NCI-H2227 (cell line): ENCODE data around the gene WHAMM.
A peak's percentile ranks its signal among the peaks of the same experiment; 100 is the strongest.
"Not testable (repeated sequence)": the region's sequence is repeated elsewhere in the genome, so short reads cannot be mapped to it uniquely, and the experiment has no call there.

Experiments
- DNase-seq: peaks from one replicate; lab custom pipeline; 2025; ENCODE audit not compliant: unreplicated experiment; lab: John Stamatoyannopoulos, UW

Gene WHAMM, protein sequence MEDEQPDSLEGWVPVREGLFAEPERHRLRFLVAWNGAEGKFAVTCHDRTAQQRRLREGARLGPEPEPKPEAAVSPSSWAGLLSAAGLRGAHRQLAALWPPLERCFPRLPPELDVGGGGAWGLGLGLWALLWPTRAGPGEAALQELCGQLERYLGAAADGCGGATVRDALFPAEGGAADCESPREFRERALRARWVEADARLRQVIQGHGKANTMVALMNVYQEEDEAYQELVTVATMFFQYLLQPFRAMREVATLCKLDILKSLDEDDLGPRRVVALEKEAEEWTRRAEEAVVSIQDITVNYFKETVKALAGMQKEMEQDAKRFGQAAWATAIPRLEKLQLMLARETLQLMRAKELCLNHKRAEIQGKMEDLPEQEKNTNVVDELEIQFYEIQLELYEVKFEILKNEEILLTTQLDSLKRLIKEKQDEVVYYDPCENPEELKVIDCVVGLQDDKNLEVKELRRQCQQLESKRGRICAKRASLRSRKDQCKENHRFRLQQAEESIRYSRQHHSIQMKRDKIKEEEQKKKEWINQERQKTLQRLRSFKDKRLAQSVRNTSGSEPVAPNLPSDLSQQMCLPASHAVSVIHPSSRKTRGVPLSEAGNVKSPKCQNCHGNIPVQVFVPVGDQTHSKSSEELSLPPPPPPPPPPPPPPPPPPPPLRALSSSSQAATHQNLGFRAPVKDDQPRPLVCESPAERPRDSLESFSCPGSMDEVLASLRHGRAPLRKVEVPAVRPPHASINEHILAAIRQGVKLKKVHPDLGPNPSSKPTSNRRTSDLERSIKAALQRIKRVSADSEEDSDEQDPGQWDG

DNA sequence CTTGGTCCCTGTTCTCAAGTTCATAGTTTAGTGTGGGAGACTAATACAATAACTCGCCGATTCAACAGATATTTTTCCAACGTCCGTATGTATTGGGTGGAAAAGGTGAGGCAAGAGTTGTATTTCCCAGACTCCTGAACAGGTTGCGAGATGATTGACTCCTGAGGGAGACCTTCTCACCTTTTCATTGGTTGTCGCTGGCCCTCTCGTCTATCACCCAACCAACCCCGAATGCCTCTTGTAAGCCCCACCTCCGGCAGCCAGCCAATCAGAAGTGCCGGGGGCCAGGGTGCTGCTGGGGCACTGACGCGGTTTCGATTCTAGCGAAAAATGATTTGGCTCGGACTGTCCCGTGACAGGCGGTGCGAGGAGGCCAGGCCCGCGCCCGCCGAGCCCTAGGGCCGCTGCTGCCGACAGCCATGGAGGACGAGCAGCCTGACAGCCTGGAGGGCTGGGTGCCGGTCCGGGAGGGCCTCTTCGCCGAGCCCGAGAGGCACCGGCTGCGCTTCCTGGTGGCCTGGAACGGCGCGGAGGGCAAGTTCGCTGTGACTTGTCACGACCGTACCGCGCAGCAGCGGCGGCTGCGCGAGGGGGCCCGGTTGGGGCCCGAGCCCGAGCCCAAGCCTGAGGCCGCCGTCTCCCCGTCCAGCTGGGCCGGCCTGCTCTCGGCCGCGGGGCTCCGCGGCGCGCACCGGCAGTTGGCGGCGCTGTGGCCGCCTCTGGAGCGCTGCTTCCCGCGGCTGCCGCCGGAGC, at the start of gene WHAMM:
Gene WHAMM, plus strand, starts transcription at position 321 of the 753 bp plus-strand sequence. Its CDS starts 99 bp downstream, at position 420.
- DNase-seq, result peak; percentile 94

DNA sequence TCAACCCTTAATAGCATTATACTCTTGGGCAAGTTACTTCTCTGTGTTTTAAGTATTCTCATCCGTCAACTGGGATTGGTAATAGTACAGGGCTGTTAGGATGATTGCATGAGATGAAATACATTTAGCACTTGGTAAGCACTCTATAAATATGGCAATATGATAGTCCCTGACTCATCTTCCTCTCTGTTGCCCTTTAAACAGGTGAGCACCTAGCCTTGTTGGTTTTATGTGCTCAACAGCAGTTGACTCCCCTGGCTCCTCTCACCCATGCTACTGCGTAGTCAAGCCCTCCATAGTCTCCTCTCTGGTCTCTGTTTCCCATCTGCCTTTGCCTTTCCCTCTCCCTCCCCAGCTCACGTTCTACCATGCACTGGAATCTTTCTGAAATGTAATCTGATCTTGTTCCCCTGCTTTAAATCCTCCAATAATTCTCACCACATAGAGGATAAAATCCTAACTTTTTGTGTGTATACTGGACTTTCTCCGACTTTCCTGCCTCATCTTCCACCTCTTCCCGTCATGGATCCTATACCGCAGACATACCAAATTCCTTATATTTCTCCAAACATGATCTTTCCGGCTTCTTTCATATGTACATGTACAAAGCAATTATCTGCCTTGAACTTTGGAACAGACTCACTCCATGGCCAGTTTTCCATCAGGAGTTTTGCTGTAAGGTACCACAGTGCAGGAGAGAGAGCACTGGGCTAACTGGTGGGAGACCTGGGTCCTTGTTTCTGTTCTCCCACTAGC, 45.9 kb upstream of the WHAMM start:
- no peak for DNase-seq

DNA sequence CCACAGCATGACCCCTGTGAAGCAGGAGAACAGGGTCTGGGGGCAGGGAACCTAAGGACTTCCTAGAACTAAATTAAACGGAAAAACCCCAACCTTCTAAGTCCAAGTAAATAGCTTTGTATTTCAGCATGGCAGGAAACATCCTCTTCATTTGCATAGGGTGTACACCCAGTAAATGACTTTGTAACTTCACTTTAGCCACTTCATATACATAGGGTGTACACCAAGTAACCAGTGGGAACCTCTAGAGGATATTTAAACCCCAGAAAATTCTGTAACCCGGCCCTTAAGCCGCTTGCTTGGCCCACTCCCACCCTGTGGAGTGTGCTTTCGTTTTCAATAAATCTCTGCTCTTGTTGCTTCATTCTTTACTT, 45.3 kb upstream of the WHAMM start:
- DNase-seq, result no peak

DNA sequence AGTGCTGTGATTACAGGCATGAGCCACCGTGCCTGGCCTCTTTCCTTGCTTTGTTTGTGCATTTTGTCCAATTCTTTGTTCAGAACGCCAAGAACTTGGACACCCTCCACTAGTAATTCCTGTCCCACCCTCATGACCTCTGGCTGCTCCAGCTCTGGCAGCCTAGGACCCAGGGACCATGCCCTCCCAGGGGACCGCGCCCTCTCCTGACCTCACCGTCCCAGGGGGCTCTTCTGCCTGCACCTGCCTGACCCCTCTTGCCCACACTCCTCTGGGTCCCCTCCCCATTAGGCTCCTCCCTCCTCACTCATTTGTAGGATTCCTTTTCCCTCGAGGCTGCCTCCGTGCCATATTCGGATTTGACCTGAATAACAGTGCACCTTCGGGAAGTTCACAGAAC, 44.7 kb upstream of the WHAMM start:
- no peak for DNase-seq

DNA sequence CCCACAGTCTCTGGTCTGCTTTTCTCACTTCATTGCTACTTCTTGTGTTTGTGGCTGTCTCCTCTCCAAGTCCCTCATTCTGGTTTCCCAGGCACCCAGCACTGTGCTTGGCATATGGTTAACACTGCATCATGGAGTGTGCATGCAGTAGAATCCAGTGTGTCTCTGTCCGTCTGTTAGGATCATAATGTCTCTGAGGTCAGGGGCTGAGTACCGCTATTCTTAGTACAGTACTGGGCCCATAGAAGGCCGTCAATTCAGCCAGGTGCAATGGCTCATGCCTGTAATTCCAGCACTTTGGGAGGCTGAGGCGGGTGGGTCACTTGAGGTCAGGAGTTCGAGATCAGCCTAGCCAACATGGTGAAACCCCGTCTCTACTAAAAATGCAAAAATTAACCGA, 43.2 kb upstream of the WHAMM start:
- not testable (repeated sequence) for DNase-seq

DNA sequence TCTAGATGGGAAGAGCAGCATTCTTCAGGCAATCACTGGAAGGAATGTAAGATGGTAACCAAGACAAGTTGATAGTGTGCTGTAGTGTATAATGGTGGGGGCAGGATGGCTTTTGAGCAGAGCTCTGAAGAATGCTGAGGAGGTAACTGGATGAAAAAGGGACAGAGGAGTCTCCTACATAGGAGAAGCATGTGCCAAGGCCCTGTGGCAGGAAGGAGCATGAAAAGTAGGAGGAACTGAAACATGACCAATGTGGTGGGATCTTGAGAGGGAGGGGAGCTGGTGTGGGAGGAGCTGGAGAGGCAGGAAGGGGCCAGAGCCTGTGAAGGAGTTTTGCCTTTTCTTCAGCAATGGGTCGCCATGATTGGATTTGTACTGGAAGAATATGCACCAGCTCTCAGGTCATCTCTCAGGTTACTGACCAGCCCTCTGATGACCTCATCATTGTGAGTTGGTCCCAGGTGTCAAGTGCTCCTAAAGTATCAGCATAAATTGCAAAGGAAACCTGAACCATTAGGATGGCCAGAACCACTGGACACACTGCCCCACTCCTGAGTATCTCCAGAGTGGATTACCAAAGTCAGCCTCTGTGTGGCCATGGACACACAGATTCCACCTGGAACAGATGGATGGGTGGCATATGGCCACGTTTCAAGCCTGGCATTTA, 42.1 kb upstream of the WHAMM start:
- DNase-seq, result no peak

DNA sequence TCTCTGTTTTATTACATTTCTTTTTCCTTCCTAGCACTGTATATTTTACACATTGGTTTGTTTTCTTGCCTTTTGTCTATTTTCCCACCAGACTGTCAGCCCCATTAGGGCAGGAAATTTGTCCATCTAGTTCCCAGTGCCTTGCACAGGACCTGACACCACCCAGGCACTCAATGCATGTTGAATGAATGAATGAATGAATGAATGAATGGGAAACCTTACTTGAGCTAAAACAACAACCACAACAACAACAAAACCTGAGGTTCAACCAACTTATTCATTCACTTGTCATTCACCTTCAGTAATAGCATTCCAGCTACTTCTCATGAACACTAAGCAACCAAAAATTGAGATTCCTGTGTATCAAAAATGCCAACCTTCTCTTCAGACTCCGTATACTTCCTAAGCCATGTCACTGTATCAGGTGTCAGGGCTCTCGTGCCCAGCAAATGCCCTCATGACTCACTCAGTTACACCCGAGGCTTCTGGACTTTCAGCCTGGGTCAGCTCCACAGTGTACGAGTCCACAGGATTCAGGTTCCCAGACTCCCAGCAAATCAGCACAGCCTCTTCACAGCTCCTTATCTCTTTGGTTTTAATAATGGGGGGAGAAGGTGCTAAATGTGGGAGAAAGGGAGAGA, 40.9 kb upstream of the WHAMM start:
- no peak for DNase-seq

DNA sequence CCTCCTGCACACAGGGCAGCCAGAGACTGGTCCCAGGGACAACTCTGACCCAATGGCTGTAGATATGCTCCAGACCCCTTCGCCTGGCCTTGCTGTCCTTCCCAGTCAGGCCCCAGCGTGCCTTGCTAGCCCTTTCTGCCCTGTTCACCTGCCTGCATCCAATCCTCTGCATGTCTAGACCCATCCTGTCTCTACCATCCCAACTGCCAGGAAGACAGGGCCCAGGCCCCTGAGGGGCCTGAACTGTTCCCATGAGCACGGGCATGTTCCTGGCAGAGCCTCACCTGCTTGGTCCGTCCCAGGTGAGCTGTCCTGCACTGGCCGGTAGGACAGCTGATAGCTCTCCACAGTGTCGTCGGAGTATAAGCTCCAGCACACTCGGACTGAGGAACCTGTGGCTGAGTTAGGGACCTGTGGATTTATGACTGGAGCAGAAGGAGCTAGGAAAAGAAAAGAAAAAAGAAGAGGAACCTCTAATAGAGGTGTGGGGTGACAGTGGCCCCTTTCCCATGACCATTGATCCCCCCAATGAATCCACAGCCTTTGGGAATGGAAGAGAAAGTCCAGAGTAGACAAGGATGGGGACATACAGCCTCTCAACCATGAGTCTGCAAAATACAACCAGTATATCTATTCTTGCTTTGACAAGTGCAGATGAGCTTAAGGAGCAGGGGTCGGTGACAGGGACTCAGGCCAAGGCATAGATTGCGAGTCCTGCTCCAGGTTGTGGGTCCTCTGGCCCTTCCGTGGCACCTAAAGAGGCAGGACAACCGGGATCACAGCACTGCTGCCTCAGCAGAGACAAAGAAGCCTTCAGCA, 37.4 kb upstream of the WHAMM start:
- DNase-seq, result no peak

DNA sequence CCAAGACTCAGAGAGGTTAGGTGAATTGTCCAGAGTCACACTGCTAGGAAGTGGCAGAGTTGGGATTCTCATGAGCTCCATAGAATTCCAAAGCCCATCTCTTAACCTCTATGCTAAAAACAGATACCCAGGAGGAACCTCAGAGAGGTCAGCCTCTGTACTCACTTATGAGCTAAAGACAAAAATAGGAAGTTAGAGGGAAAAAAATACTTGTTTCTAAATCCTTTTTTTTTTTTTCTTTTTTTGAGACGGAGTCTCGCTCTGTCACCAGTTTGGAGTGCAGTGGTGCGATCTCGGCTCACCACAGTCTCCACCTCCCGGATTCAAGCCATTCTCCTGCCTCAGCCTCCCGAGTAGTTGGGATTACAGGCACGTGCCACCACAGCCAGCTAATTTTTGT, 34.9 kb upstream of the WHAMM start:
- no peak for DNase-seq

DNA sequence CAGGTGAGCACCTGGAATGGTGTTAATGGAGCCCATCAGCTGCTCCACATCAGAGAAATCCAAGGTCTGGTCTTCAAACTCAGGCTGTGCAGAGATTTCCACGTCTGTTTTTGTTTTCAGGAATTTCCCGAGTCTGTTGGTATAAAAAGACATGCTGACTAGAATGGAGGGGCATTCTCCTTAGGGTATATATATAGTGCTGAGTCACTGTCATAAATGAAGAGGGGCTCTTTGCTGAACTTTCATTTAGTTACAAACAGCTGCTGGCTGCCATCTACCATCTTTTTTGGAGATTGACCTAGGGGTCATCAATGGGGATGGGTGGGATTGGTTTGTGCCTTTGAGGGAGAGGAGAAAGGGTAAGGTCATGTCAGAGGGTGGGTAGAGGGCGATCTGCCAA, 30.7 kb upstream of the WHAMM start:
- no peak for DNase-seq

DNA sequence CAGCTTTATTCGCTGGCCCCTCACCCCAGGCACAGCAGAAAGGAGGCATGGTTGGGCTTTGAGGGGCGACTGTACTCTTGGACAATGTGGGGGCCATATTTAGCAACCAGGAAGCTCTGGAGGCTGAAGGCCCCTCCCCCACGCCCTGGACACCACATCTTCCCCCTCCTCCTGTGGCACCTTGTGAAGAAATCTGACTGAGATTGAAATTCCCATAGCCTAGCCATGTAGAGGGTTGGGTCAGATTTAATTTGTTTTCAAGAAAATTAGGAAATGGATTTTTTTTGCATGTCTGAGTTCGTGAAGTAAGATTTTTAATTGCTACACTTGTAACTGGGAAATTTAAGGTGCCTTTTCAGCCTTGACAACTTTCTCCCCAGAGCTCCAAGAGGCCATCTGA, 28.1 kb upstream of the WHAMM start:
- no peak for DNase-seq

DNA sequence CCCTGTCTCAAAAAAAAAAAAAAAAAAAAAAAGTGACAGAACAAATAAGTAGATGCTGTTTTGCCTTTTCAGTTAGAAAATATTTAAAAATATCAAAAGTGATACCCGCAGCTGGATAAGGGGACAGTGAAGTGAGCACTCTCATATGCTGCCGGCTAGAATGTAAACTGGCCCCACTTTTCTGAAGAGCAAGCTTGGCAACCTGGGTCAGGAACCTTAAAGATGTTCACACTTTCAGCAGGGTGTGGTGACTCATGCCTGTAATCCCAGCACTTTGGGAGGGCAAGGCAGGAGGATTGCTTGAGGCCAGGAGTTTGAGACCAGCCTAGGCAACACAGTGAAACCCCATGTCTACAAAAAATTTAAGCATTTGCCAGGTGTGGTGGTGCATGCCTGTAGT, 20.9 kb upstream of the WHAMM start:
- no peak for DNase-seq

DNA sequence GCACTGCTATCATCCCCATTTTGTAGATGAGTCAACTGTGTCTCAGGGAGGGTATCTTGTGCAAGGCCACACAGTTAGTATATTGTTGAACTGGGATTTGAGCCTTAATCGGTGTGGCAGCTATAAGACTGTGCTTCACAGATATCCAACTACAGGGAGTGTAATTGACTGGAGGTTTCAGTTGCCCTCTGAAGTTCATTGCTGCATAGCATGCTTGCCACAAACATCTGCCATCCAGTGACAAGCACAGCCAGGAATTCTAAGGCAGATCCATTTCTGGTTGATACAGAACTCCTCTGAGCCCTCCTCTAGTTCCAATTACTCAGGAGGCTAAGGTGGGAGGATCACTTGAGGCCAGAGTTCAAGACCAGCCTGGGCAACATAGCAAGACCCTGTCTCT, 19.9 kb upstream of the WHAMM start:
- no peak for DNase-seq

DNA sequence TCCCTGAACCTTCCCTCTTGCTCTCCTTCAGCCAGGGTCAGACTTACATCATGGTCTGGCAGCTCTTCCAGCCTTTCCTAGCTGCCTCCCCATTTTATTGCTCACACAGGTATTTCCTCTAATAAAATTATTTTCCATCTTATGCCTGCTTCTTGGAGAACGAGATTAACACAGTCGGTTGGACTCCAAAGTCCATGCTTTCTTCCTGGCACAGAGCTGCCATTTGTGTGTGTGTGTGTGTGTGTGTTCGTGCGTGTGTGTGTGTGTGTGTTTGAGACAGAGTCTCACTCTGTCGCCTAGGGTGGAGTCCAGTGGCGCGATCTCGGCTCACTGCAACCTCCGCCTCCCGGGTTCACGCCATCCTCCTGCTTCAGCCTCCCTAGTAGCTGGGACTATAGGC, 19.1 kb upstream of the WHAMM start:
- no peak for DNase-seq

DNA sequence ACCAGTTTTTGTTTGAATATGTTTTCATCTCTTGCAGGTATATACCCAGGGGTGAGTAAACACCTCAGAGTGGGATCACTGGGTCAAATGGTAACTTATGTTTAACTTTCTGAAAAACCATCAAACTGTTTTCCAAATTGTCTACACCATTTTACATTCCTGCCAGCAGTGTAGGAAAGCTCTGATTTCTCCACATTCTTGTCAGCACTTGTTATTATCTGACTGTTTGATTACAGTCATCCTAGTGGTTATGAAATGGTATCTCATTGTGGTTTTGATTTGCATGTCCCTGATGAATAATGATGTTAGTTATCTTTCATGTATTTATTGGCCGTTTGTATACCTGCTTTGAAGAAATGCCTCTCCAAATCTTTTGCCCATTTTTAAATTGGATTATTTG, 17.4 kb upstream of the WHAMM start:
- no peak for DNase-seq

DNA sequence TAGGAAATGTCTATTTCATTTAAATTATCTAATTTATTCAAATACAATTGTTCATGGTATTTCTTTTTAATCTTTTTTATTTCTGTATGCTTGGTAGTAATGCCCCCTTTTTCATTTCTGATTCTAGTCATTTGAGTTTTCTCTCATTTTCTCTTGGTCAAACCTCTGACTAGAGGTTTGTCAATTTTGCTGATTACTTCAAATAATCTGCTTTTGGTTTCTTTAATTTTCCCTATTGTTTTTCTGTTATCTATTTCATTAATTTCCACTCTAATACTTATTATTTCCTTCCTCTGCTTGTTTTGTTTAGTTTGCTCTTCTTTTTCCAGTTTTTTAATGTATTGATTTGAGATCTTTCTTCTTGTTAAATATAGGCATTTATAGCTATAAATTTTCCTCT, 15.7 kb upstream of the WHAMM start:
- no peak for DNase-seq

DNA sequence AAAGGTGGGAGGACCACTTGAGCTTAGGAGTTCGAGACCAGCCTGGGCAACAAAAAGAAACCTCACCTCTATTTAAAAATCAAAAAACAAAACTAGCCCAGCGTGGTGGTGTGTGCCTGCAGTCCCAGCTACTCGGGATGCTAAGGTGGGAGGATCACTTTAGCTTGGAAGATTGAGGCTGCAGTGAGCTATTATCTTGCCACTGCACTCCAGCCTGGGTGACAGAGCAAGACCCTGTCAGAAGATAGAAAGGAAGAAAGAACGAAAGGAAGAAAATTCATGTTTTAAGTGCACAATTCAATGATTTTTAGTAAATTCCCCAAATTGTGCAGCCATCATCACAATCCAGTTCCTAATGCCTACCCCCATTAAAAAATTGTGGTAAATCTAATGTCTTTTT, 11.3 kb upstream of the WHAMM start:
- DNase-seq, result no peak

DNA sequence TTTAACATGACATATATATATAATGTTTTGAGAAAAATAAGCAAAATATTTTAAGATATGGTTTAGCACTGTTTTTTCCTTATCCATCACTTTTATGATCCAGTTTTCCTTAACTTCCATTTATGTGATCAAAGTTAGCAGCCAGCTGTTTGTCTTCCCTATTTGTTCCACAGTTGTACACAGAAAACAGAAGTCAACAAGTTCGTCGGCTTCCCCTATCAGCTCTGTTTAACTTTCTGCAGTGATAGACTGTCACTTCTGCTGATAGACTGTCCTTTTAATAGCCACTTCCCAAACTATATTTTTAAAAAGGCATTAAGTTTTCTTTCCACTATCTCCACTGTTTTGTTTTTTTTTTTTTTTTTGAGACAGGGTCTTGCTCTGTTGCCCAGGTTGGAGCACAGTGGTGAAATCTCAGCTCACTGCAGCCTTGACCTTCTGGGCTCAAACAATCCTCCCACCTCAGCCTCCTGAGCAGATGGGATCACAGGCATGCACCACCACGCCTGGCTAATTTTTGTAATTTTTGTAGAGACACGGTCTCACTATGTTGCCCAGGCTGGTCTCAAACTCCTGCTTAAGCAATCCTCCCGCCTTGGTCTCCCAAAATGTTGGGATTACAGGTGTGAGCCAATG, 10.8 kb upstream of the WHAMM start:
- DNase-seq, result no peak
